ENCODE results near the gene PRRT4. TPM values are rescaled to one million over a fixed set of nuclear protein-coding genes. Genes with fewer than 3 reads are reported as not detected.

PRRT4 gene
- total RNA-seq, 4 donors from 2014 or later, result 0.42 to 1.8 (median 0.78) TPM; not detected in 1

GRCh38 chr7:128358233-128358632 lies 3.3 kb downstream of the PRRT4 start:
- no peak overlapping the region for H3K4me3 ChIP-seq
- H3K27ac ChIP-seq (replicated peaks in 1 of 4), result no peak overlapping the region
- DNase-seq (ENCODE audit: extremely low spot score), result no peak
- H3K4me1 ChIP-seq, result peaks cover 10 to 26% (median 24%) of the 10 kb centered on the region in 4 donors
- peaks cover 0 to 47% (median 0%) of the 10 kb centered on the region in 4 donors for H3K27me3 ChIP-seq
- no peaks in the 10 kb centered on the region for H3K36me3 ChIP-seq
- intact Hi-C loops (cut with DNase I), result no loop called here
- TF ChIP-seq POLR2A (IDR thresholded peaks at IDR 0.05; ENCODE audit: low read depth) (no peak), CTCF (IDR thresholded peaks at IDR 0.05) (no peak), EP300 (IDR thresholded peaks at IDR 0.05) (no peak), POLR2AphosphoS5 (IDR thresholded peaks at IDR 0.05) (no peak)
- H3K9me3 ChIP-seq, result no peaks in the 10 kb centered on the region
- WGBS, result 76% methylated on average over 1 of the region's 1 CpG

GRCh38 chr7:128357217-128357613 lies 4.3 kb downstream of the PRRT4 start:
- DNase-seq (ENCODE audit: extremely low spot score), result no peak
- peaks cover 0 to 53% (median 5%) of the 10 kb centered on the region in 4 donors for H3K27me3 ChIP-seq
- no peak for TF ChIP-seq EP300 (IDR thresholded peaks at IDR 0.05)
- no peak for TF ChIP-seq POLR2A (IDR thresholded peaks at IDR 0.05; ENCODE audit: low read depth)
- no peak for TF ChIP-seq CTCF (IDR thresholded peaks at IDR 0.05)
- no peak for TF ChIP-seq POLR2AphosphoS5 (IDR thresholded peaks at IDR 0.05)
- H3K27ac ChIP-seq (replicated peaks in 1 of 4), result no peak overlapping the region
- no peaks in the 10 kb centered on the region for H3K36me3 ChIP-seq
- intact Hi-C loops (cut with DNase I), result no loop called here
- 87% methylated on average over 6 of the region's 6 CpGs for WGBS
- H3K4me3 ChIP-seq, result no peak overlapping the region
- no peaks in the 10 kb centered on the region for H3K9me3 ChIP-seq
- peaks cover 10 to 28% (median 28%) of the 10 kb centered on the region in 4 donors for H3K4me1 ChIP-seq

- TF ChIP-seq CTCF (IDR thresholded peaks at IDR 0.05) (no peak), POLR2A (IDR thresholded peaks at IDR 0.05; ENCODE audit: low read depth) (no peak), EP300 (IDR thresholded peaks at IDR 0.05) (no peak), POLR2AphosphoS5 (IDR thresholded peaks at IDR 0.05) (no peak)
- no peak for DNase-seq (ENCODE audit: extremely low spot score)
- Histone ChIP-seq H3K27ac (replicated peaks in 1 of 4) (no peak overlapping the region), H3K36me3 (no peaks in the 10 kb centered on the region), H3K4me3 (no peak overlapping the region), H3K4me1 (peaks cover 7 to 28% (median 27%) of the 10 kb centered on the region in 4 donors), H3K27me3 (peaks cover 0 to 53% (median 5%) of the 10 kb centered on the region in 4 donors), H3K9me3 (no peaks in the 10 kb centered on the region)
- WGBS, result 92% methylated on average over 2 of the region's 2 CpGs
- intact Hi-C loops (cut with DNase I), result no loop called here
These were observed 4.8 kb downstream of the PRRT4 start for GRCh38 chr7:128356546-128357216.

GRCh38 chr7:128353610-128354009 lies 7.9 kb downstream of the PRRT4 start:
- H3K4me3 ChIP-seq, result no peak overlapping the region
- DNase-seq (ENCODE audit: extremely low spot score), result no peak
- TF ChIP-seq POLR2A (IDR thresholded peaks at IDR 0.05; ENCODE audit: low read depth) (no peak), EP300 (IDR thresholded peaks at IDR 0.05) (no peak), CTCF (IDR thresholded peaks at IDR 0.05) (no peak), POLR2AphosphoS5 (IDR thresholded peaks at IDR 0.05) (no peak)
- intact Hi-C loops (cut with DNase I), result no loop called here
- no peaks in the 10 kb centered on the region for H3K36me3 ChIP-seq
- peaks cover 0 to 68% (median 8%) of the 10 kb centered on the region in 4 donors for H3K27me3 ChIP-seq
- WGBS, result 82% methylated on average over 1 of the region's 1 CpG
- H3K9me3 ChIP-seq, result no peaks in the 10 kb centered on the region
- H3K4me1 ChIP-seq, result peaks cover 3 to 17% (median 16%) of the 10 kb centered on the region in 4 donors
- no peak overlapping the region for H3K27ac ChIP-seq (replicated peaks in 1 of 4)
